Suppressor macrophage (primary cell): ENCODE data around the gene COX5B.
"Not testable (repeated sequence)": the region's sequence is repeated elsewhere in the genome, so short reads cannot be mapped to it uniquely, and the experiment has no call there.

Experiments
- DNase-seq, 4 experiments: peaks; one replicate each; pipeline ENCODE4 v3.0.0-alpha.2; 2020 to 2022

COX5B gene

DNA sequence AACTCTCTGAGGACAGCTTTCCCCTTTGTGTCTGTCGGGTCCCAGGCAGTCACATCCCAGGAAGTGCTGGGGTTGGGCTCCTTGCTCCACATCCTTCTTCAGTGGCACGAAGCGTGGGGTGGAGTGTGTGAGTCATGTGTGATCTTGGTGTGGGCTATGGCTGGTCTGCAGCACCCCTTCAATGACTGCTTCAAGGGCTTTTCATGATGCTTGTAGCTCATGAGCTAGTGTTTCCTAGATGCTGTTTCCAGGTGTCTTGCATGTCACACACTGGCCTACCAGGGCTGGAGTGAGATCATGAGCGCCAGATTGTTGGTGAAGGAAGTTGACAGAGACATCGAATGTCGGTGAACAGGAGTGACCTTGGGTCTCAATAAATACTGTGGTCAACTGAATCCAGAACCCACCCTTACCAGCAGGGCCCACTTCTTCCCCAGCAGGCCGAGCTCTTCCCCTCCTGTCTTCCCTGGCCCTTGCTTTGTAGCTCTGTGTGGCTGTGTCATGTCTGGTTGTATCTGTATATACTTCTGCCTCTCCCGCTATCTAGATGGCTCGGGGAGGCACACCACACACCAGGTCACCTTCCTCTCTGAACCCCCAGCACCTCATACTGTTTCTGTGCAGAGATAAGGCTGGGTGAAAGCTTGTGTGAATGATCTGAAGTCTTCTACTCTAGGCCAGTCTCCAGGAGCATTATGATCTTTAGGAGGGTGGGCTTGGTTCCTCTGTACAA, 27.5 kb downstream of the COX5B start:
- DNase-seq = peak; percentile 76 to 84 (median 80)

DNA sequence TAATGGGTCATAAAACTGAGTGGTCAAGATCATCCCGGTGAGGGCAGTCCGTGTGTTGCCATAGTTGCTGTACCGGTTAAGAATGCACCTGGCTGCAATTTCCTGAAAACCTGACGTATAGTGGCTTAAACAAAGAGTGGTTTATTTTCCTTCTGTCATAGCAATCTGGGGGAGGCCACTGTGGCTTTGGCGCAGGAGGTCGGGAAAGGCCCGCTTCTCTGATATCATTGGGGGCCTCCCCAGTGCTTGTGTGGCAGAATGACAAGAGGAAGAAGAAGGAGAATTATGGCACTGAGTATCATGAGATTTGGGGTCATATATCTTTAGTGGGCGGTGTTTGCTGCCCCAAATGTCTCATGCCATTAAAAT, 28.0 kb downstream of the COX5B start:
- peak; percentile 64 to 79 (median 70) for DNase-seq

DNA sequence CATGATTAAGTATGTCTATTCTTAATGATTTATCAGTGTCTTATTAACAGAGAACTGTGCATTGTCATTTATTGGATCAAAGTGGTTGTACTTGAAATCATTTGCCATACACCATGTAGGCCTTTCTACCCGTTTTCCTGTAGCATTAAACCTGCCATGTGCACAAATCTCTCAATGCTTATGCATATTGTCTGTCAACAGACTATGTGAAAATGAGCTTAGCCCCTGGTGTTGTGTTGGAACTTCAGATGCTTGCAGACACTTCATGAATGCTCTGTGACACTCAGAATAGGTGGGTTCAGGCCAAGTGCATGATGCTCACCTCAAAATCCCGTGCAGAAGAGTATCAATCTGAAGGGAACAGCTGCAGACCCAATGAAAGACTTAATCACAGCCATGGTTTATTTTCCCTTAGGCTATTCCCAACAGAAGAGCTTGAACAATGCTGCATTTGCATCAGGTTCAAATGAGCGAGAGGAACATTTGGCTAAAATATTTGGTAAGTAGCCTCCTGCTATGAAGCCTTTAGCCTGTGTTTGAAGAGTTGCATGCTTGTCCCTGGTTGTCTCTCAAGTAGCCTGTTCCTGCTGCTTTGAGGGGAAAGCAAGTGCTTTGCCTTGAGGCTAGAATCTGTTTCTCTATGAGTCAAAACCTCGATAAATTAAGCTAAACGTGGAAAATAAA, 29.7 kb downstream of the COX5B start:
- DNase-seq = no peak

DNA sequence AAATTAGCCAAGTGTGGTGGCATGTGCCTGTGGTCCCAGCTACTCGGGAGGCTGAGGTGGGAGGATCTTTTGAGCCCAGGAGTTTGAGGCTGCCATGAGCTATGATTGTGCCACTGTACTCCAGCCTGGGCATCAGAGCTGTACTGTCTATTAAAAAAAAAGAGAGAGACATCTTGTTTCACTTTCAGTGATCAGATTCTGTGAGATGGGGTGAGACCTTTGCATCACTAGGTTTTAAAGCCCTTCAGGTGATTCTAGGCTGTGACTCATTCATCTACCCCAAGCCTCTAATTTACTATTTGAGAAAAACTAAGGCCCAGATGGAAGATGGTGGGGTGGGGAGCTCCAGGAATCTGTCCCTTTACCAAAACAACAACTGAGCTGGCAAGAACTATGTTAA, 30.8 kb downstream of the COX5B start:
- DNase-seq = no peak

DNA sequence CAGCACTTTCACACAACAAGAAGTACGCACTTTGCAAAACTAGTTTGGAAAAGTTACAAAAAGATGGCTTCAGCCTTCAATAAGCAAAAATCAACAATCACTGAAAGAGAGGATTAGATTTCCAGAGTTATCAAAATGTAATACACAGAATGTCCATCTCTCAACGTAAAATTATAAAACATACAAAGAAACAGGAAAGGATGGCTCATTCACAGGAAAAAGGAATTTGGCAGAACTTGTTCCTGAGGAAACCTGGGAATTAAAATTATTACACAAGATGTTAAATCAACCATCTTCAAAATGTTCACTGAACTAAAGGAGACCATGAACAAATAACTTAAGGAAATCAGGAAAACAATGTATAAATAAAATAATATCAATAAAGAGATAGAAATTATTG, 31.6 kb downstream of the COX5B start:
- DNase-seq = no peak

DNA sequence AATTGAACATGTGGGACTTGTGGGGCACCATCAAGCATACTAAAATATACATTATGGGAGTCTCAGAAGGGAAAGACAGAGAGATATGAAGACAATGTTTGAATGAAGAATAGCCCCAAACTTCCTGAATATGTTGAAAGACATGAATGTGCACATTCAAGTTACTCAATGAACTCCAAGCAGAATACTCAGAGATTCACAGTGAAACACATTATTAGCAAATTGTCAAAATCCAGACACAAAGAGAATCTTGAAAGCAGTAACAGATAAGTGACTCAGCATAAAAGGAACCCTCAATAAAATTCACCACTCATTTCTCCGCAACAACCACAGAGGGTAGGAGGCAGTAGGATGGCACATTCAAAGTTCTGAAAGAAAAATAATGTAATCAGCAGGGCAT, 32.4 kb downstream of the COX5B start:
- peak in 2 of 4 experiments; percentile 20 to 26 for DNase-seq

DNA sequence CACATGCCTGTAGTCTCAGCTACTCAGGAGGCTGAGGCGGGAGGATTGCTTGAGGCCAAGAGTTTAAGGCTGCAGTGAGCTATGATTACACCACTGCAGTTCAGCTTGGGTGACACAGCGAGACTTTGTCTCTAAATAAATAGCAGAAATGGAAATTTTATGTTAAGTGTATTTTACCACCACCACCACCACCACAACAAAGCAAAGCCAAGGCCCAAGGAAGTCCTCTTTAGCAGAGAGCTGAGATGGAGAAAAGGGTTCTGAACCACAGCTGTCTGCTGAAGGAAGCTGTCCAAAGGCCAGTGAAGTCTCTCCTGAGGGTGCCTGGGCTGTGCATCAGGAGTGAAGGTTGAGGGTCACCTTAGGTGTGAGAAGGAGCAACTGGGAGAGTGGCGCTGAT, 41.4 kb downstream of the COX5B start:
- not testable (repeated sequence) for DNase-seq

DNA sequence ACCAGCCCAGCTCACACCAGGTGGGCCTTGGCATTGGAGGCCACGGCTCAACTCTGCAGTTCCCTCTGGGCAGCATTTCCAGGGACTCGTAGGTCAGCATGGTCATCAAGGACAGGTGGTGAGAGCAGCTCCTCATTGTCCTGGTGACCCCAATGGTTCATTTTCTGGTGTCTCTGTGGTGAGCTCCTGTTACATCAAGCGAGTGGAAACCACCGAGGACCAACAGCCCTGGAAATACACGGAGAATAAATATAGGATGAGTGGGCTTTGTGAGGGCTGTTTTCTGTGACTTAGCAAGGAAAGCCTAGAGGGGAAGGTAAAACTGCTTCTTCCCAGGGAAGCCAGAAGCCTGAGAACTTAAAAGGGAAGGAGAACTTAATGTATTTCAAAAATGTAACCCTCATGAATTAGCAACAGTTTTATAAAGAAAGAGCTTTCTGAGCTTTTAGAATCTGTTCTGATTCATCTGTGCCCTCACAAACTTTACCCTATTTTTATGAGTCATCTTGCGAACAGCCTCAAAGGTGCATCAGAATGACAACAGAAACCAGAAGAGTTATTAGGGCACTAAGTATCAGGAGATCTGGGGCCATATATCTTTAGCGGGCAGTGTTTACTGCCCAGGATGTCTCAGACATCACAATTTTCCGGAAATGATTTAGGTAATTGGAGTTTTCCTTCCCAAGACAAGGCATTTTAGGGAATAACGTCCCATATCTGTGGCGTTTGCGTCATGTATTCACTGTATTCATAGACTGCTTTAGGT, 42.4 kb downstream of the COX5B start:
- no peak for DNase-seq

DNA sequence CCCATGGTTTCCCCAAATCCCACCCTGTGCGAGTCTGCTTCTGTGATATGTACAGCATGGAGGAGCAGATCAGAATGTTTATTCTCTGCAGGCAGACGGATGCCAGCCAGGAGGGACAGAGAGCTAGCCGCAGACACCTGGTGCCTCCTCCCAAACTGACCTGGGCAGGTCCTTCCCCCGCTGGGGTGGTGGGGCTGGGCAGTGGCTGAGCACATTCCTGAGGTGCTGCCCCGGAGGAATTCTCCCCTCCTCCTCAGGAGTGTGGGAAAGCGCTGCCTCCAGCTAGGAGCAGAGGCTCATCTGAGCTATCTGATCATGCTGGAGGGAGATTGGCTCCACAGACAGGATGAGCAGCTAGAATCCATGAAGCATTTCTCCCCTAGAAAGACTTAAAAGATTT, 45.3 kb downstream of the COX5B start:
- no peak for DNase-seq

DNA sequence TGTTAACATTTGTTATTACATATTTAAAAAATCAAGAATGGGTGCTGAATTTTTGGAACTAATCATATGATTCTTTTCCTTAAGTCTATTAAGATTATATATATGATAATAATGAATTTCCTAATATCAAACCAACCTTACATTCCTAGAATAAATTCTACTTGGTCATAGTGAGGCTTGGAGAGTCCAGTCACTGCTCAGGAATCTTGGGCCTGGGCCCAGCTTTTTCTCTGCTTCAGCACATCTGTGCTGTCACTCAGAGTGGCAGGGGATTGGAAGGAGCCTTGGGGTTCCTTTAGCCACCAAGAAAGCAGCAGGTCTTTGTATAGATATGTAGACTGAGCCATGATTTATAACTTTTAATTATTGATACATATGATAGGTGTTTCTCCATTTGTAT, 47.6 kb downstream of the COX5B start:
- no peak for DNase-seq

DNA sequence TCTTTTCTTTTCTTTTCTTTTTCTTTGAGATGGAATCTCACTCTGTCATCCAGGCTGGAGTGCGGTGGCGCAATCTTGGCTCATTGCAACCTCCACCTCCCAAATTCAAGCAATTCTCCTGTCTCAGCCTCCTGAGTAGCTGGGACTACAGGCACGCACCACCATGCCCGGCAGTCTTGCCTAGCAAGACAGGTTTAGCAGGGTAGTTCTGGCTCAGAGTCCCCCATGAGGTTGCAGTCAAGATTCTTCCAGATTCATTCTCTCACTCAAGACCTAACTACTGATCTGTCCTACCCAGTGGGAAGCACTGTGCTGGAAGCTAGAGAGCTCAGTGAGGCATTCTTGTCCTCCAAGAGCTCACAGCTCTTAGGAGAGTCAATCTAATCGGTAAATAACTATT, 49.9 kb downstream of the COX5B start:
- DNase-seq = no peak

DNA sequence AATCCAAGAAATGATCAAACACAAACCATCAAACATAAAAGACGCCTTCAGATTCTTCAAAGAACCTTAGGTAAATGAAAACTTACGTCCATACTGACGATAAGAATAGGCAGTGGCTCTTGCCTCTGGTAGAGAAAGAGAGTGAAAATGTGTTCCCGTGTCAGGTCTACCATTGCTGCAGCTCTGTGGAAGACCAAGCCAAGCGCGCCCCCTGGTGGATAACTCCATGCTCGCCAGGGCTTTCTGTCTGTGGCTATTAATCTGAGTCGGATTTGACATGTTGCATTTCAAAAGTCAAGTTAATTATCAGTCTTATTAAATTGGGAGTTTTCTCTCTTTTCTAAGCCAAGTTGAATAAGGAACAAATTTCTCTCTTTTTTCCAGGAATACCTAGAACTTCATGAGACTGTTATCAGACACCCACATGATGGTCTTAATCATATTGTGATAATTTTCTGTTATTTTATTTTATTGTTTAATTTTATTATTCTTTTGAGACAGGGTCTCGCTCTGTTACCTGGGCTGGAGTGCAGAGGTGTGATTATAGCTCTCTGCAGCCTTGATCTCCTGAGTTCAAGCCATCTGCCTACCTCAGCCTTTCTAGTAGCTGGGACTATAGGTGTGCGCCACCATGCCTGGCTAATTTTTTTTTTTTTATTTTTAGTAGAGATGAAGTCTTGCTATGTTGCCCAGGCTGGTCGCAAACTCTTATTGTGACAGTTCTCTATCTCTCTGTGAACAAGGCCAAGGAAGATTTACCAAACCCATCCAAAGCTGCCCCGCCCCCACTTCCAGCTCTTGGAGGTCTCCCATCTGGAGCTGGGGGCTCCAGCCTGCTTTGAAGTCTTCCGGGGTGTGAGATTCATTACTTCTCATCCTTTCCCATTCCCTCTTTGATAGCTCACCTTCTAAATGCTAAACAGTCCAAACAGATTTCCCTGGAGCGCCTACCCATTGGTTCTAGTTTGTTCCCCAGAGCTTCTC, 51.7 kb downstream of the COX5B start:
- peak; percentile 90 to 96 (median 94) for DNase-seq
